GM23338 (cell line): ENCODE measurements around the gene TMEM119. TPM values are rescaled to one million over a fixed set of nuclear protein-coding genes. Genes with fewer than 3 reads are reported as not detected.

ENCODE experiments used
- ATAC-seq: fragments of 200-7000 bp; cut with Tn5 transposase; 3 replicates; pipeline ENCODE4 v1.9.1; 2020
- DNase-seq: peaks from one replicate; pipeline ENCODE4 v3.0.0-alpha.2; 2015; ENCODE audit warnings: low spot score
- H2AFZ ChIP-seq: fragments of 200-600 bp; sonication (generic); 2 replicates; pipeline ENCODE4 v1.8.0; 2016; ENCODE audit warnings: antibody characterized with exemption, mild to moderate bottlenecking, moderate library complexity
- H3F3A ChIP-seq: fragments of 200-600 bp; sonication (generic); replicated peaks from 2 replicates; pipeline ENCODE4 v1.8.0; 2017; ENCODE audit warnings: antibody characterized with exemption, mixed run types, low read depth
- H3K27ac ChIP-seq: fragments of 200-600 bp; sonication (generic); 2 replicates; pipeline ENCODE4 v1.6.1; 2016; ENCODE audit warnings: low read depth
- H3K27me3 ChIP-seq: fragments of 200-600 bp; sonication (generic); 2 replicates; pipeline ENCODE4 v1.8.0; 2016; ENCODE audit warnings: mild to moderate bottlenecking, mixed run types, moderate library complexity; ENCODE audit not compliant: insufficient read depth
- H3K36me3 ChIP-seq: fragments of 200-600 bp; sonication (generic); 2 replicates; pipeline ENCODE4 v1.8.0; 2016; ENCODE audit warnings: mild to moderate bottlenecking; ENCODE audit not compliant: insufficient read depth
- H3K4me1 ChIP-seq: fragments of 200-600 bp; sonication (generic); 2 replicates; pipeline ENCODE4 v1.8.0; 2016; ENCODE audit warnings: mild to moderate bottlenecking, moderate library complexity; ENCODE audit not compliant: insufficient read depth
- H3K4me2 ChIP-seq: fragments of 200-600 bp; sonication (generic); 2 replicates; pipeline ENCODE4 v1.7.1; 2017; ENCODE audit warnings: mixed run types
- H3K4me3 ChIP-seq: fragments of 200-600 bp; sonication (generic); 2 replicates; pipeline ENCODE4 v1.6.1; 2016; ENCODE audit warnings: mixed run types
- H3K79me2 ChIP-seq: fragments of 200-600 bp; sonication (generic); replicated peaks from 2 replicates; pipeline ENCODE4 v1.8.0; 2017; ENCODE audit warnings: mild to moderate bottlenecking; ENCODE audit not compliant: insufficient read depth
- H3K9me2 ChIP-seq: fragments of 200-600 bp; sonication (generic); 2 replicates; pipeline ENCODE4 v1.8.0; 2017; ENCODE audit not compliant: insufficient read depth
- H4K20me1 ChIP-seq: fragments of 200-600 bp; sonication (generic); replicated peaks from 2 replicates; pipeline ENCODE4 v1.8.0; 2017; ENCODE audit warnings: mild to moderate bottlenecking; ENCODE audit not compliant: insufficient read depth
- H3K27ac Mint-ChIP-seq: 2 replicates; pipeline ENCODE4 v1.8.0; 2020; ENCODE audit warnings: inconsistent platforms, mild to moderate bottlenecking, moderate library complexity, mixed read lengths
- H3K27me3 Mint-ChIP-seq: 3 replicates; pipeline ENCODE4 v1.8.0; 2022; ENCODE audit warnings: low read depth, mild to moderate bottlenecking, moderate library complexity, mixed read lengths, inconsistent platforms; ENCODE audit not compliant: insufficient read depth, poor library complexity
- H3K36me3 Mint-ChIP-seq: 3 replicates; pipeline ENCODE4 v1.8.0; 2021; ENCODE audit warnings: low read depth, mild to moderate bottlenecking, inconsistent platforms, moderate library complexity, mixed read lengths
- H3K4me1 Mint-ChIP-seq: 3 replicates; pipeline ENCODE4 v1.8.0; 2020; ENCODE audit warnings: mild to moderate bottlenecking, inconsistent platforms, mixed read lengths
- H3K4me3 Mint-ChIP-seq: 3 replicates; pipeline ENCODE4 v1.8.0; 2021; ENCODE audit warnings: moderate library complexity, mild to moderate bottlenecking, inconsistent platforms, mixed read lengths
- H3K9me3 Mint-ChIP-seq: 3 replicates; pipeline ENCODE4 v1.8.0; 2020; ENCODE audit warnings: moderate library complexity, mild to moderate bottlenecking, inconsistent platforms, mixed read lengths
- CREB1 ChIP-seq: fragments of 250-450 bp; sonication (Bioruptor Pico); IDR thresholded peaks from 2 replicates; pipeline ENCODE4 v1.5.0; 2020; ENCODE audit warnings: low read depth, mild to moderate bottlenecking, moderate library complexity
- EZH2 ChIP-seq: fragments of 200-600 bp; sonication (generic); IDR thresholded peaks from one replicate; pipeline ENCODE4 v1.8.0; 2017; ENCODE audit warnings: antibody characterized with exemption, mild to moderate bottlenecking, low read depth; ENCODE audit not compliant: unreplicated experiment
- NANOG ChIP-seq: IDR thresholded peaks from 2 replicates; pipeline ENCODE4 v1.6.1; 2016; ENCODE audit warnings: antibody characterized with exemption, borderline replicate concordance
- STAT1 ChIP-seq: IDR thresholded peaks from one replicate; pipeline ENCODE4 v1.6.1; 2016; ENCODE audit warnings: antibody characterized with exemption; ENCODE audit not compliant: unreplicated experiment
- ZNF114 ChIP-seq: fragments of 250-450 bp; sonication (Bioruptor Pico); IDR thresholded peaks from 2 replicates; pipeline ENCODE4 v1.5.0; 2020; ENCODE audit warnings: mild to moderate bottlenecking, moderate library complexity
- ZNF331 ChIP-seq: fragments of 250-450 bp; sonication (Bioruptor Pico); IDR thresholded peaks from 2 replicates; pipeline ENCODE4 v1.5.0; 2020; ENCODE audit warnings: low read depth, mild to moderate bottlenecking, moderate library complexity
- polyA plus RNA-seq: library from polyadenylated mRNA; unstranded; fragments of >200 nt; fragmentation: Nextera tagmentation; extraction: Ambion mirVana; gene quantifications from 2 replicates; pipeline ENCODE4 v1.2.1, GENCODE V29; 2016
- total RNA-seq: library from RNA; depleted of rRNA; stranded (reverse); fragments of >200 nt; shearing (Covaris generic); gene quantifications from 2 replicates; pipeline ENCODE4 v1.2.3, GENCODE V29; 2014
- TF ChIP-seq, protein P1 (sequence below): IDR thresholded peaks from one replicate; pipeline ENCODE4 v1.6.1; 2018; ENCODE audit warnings: antibody characterized with exemption; ENCODE audit not compliant: unreplicated experiment
- TF ChIP-seq, protein P2 (sequence below): IDR thresholded peaks from 2 replicates; pipeline ENCODE4 v1.6.1; 2016; ENCODE audit warnings: antibody characterized with exemption
- TF ChIP-seq, protein P3 (sequence below), 2 experiments: fragments of 200-600 bp in 1 of 2; sonication (generic) in 1 of 2; conservative IDR thresholded peaks; 2 replicates each; pipeline versions ENCODE4 v1.5.1 to v1.6.1; 2016 to 2017; ENCODE audit warnings: antibody characterized with exemption in 2 of 2, low read depth in 2 of 2, mild to moderate bottlenecking in 2 of 2, moderate library complexity in 1 of 2

The TMEM119 gene
- total and polyA plus RNA-seq, 2 experiments from 2014 or later = 0.06 to 0.07 TPM

DNA sequence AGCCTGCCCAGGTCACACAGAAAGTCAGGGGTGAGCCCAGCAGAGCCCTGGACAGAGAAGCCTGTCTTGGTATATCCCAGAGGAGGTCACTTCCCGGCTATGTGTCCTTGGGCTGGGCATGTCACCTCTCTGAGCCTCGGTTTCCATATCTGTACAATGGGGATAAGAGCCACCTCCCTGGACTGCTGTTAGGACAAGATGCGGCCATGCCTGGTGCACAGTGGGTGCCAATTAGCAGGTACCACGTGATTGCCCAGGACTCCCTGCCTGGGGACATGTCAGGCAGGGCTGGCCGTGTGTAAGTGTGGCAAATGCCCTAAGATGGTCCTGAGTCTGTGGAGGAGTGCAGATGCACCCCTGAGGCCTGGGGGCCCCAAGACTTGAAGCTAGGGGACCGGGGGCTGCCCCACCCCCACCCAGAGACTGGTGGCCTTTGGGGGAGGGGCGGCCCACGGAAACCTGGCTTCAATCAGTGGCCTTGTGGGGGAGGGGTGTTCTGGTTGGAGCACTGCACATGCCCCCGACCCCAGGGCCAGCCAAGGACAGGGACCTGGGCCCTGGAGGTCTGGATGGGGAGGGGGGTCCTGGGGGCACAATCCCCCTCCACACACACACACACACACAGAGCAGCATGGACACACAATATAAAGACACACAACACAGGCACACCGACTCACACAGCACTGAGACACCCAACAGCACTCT is 878 bp downstream of the TMEM119 start:
- Histone ChIP-seq H3K79me2 (no peaks in the 10 kb centered on the region), H3K4me3 (no peak overlapping the region), H4K20me1 (no peaks in the 10 kb centered on the region), H3K27ac (no peak overlapping the region), H3K36me3 (no peaks in the 10 kb centered on the region), H3F3A (no peaks in the 10 kb centered on the region), H2AFZ (no peak overlapping the region), H3K4me2 (no peak overlapping the region), H3K4me1 (no peaks in the 10 kb centered on the region; the same call in 1 of the 2 replicates), H3K9me2 (no peaks in the 10 kb centered on the region), H3K27me3 (no peaks in the 10 kb centered on the region)
- no peaks in the 10 kb centered on the region for H3K9me3 Mint-ChIP-seq
- ATAC-seq (no peak), DNase-seq (no peak)
- H3K4me1 Mint-ChIP-seq = peaks cover 10% of the 10 kb centered on the region
- TF ChIP-seq NANOG (no peak), EZH2 (no peak), ZNF331 (no peak)
- TF ChIP-seq, protein P1, sequence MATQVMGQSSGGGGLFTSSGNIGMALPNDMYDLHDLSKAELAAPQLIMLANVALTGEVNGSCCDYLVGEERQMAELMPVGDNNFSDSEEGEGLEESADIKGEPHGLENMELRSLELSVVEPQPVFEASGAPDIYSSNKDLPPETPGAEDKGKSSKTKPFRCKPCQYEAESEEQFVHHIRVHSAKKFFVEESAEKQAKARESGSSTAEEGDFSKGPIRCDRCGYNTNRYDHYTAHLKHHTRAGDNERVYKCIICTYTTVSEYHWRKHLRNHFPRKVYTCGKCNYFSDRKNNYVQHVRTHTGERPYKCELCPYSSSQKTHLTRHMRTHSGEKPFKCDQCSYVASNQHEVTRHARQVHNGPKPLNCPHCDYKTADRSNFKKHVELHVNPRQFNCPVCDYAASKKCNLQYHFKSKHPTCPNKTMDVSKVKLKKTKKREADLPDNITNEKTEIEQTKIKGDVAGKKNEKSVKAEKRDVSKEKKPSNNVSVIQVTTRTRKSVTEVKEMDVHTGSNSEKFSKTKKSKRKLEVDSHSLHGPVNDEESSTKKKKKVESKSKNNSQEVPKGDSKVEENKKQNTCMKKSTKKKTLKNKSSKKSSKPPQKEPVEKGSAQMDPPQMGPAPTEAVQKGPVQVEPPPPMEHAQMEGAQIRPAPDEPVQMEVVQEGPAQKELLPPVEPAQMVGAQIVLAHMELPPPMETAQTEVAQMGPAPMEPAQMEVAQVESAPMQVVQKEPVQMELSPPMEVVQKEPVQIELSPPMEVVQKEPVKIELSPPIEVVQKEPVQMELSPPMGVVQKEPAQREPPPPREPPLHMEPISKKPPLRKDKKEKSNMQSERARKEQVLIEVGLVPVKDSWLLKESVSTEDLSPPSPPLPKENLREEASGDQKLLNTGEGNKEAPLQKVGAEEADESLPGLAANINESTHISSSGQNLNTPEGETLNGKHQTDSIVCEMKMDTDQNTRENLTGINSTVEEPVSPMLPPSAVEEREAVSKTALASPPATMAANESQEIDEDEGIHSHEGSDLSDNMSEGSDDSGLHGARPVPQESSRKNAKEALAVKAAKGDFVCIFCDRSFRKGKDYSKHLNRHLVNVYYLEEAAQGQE = no peak
- H3K27me3 Mint-ChIP-seq = peaks cover 2% of the 10 kb centered on the region
- no peak overlapping the region for H3K27ac Mint-ChIP-seq
- H3K36me3 Mint-ChIP-seq = no peaks in the 10 kb centered on the region
- H3K4me3 Mint-ChIP-seq = no peak overlapping the region

DNA sequence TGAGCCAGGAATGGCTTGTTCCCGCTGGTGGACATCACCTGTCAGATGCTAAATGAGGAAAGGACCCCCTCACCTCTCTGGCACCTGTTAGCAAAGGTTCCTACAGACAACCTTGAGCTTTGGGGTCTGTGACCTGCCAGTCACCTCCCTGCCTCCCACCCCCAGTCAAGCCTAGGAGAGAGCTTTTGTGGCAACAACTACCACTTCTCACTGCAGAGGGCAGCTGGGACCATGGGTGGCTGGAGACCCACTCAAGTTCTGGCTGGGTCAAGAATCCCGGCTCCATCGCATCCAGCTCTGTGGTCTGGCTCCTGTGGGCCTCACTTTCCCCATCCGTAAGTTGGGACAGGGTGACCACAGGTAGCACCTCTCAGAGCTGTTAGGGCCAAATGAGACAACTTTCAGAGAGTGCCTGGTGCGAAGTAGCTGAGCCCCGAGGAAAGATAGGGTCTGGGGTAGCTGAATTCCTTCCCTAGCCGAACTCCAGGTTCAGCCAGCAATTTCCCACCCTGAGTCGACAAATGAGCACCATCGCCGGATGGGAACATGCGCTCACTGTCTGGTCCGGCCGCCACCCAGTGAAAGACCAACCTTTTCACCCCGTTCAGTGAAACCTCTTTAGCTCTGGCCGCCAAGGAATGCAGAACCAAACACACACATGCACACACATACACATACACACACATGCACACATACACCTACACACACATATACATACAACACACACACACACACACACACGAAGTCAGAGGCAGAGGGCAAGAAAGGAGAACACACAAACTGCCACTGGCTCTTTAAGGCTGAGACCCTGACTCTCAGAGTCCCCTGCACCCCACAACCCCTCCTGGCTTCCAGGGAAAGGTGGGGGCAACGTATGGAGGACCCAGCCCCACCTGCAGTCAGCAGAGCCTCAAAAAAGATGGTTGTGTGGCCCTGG is 1.9 kb downstream of the TMEM119 start:
- peaks cover 2% of the 10 kb centered on the region for H3K27me3 Mint-ChIP-seq
- Histone ChIP-seq H3K79me2 (no peaks in the 10 kb centered on the region), H3K4me1 (no peaks in the 10 kb centered on the region; the same call in 1 of the 2 replicates), H4K20me1 (no peaks in the 10 kb centered on the region), H3K27me3 (no peaks in the 10 kb centered on the region), H3F3A (no peaks in the 10 kb centered on the region), H3K27ac (no peak overlapping the region), H3K4me2 (no peak overlapping the region), H3K9me2 (no peaks in the 10 kb centered on the region), H3K36me3 (no peaks in the 10 kb centered on the region), H2AFZ (no peak overlapping the region), H3K4me3 (no peak overlapping the region)
- peaks cover 10% of the 10 kb centered on the region for H3K4me1 Mint-ChIP-seq
- no peak overlapping the region for H3K27ac Mint-ChIP-seq
- no peak for DNase-seq
- ATAC-seq = no peak
- no peaks in the 10 kb centered on the region for H3K9me3 Mint-ChIP-seq
- TF ChIP-seq, protein P2, sequence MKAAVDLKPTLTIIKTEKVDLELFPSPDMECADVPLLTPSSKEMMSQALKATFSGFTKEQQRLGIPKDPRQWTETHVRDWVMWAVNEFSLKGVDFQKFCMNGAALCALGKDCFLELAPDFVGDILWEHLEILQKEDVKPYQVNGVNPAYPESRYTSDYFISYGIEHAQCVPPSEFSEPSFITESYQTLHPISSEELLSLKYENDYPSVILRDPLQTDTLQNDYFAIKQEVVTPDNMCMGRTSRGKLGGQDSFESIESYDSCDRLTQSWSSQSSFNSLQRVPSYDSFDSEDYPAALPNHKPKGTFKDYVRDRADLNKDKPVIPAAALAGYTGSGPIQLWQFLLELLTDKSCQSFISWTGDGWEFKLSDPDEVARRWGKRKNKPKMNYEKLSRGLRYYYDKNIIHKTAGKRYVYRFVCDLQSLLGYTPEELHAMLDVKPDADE = no peak
- no peak for TF ChIP-seq CREB1 (CRISPR knock-in tag)
- no peak for TF ChIP-seq STAT1
- TF ChIP-seq ZNF114 = no peak
- TF ChIP-seq, protein P3, sequence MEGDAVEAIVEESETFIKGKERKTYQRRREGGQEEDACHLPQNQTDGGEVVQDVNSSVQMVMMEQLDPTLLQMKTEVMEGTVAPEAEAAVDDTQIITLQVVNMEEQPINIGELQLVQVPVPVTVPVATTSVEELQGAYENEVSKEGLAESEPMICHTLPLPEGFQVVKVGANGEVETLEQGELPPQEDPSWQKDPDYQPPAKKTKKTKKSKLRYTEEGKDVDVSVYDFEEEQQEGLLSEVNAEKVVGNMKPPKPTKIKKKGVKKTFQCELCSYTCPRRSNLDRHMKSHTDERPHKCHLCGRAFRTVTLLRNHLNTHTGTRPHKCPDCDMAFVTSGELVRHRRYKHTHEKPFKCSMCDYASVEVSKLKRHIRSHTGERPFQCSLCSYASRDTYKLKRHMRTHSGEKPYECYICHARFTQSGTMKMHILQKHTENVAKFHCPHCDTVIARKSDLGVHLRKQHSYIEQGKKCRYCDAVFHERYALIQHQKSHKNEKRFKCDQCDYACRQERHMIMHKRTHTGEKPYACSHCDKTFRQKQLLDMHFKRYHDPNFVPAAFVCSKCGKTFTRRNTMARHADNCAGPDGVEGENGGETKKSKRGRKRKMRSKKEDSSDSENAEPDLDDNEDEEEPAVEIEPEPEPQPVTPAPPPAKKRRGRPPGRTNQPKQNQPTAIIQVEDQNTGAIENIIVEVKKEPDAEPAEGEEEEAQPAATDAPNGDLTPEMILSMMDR (conservative IDR thresholded peaks at IDR 0.05; ENCODE audit: low read depth in 2 of 2) = no peak
- no peak overlapping the region for H3K4me3 Mint-ChIP-seq
- H3K36me3 Mint-ChIP-seq = no peaks in the 10 kb centered on the region
